NB4 (cell line): Measurements from ENCODE around the gene INAVA.

Experiments used
- DNase-seq: peaks from one replicate; pipeline ENCODE4 v3.0.0; 2010; ENCODE audit warnings: low read depth
- H3K4me3 ChIP-seq: one replicate; pipeline ENCODE4 v1.5.1; 2011; ENCODE audit warnings: mild to moderate bottlenecking, low read depth, low read length, moderate library complexity
- MYC ChIP-seq: IDR thresholded peaks from 2 replicates; pipeline ENCODE4 v1.6.1; 2011; ENCODE audit warnings: low read depth, low read length
- POLR2A ChIP-seq: IDR thresholded peaks from 2 replicates; pipeline ENCODE4 v1.6.1; 2011; ENCODE audit warnings: mild to moderate bottlenecking; ENCODE audit not compliant: insufficient read length; ENCODE audit errors: extremely low read depth
- TF ChIP-seq, protein P1 (sequence below): IDR thresholded peaks from one replicate; pipeline ENCODE4 v1.5.1; 2012; ENCODE audit warnings: low read depth, low read length
- TF ChIP-seq, protein P2 (sequence below): IDR thresholded peaks from 2 replicates; pipeline ENCODE4 v1.6.1; 2011; ENCODE audit warnings: low read depth, low read length

Gene INAVA

GRCh38 chr1:200877839-200878551 lies 16.7 kb upstream of the INAVA start:
- no peak for TF ChIP-seq MYC
- TF ChIP-seq, protein P1, sequence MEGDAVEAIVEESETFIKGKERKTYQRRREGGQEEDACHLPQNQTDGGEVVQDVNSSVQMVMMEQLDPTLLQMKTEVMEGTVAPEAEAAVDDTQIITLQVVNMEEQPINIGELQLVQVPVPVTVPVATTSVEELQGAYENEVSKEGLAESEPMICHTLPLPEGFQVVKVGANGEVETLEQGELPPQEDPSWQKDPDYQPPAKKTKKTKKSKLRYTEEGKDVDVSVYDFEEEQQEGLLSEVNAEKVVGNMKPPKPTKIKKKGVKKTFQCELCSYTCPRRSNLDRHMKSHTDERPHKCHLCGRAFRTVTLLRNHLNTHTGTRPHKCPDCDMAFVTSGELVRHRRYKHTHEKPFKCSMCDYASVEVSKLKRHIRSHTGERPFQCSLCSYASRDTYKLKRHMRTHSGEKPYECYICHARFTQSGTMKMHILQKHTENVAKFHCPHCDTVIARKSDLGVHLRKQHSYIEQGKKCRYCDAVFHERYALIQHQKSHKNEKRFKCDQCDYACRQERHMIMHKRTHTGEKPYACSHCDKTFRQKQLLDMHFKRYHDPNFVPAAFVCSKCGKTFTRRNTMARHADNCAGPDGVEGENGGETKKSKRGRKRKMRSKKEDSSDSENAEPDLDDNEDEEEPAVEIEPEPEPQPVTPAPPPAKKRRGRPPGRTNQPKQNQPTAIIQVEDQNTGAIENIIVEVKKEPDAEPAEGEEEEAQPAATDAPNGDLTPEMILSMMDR: no peak
- TF ChIP-seq, protein P2, sequence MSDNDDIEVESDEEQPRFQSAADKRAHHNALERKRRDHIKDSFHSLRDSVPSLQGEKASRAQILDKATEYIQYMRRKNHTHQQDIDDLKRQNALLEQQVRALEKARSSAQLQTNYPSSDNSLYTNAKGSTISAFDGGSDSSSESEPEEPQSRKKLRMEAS: no peak
- no peak for TF ChIP-seq POLR2A
- DNase-seq: no peak

DNA sequence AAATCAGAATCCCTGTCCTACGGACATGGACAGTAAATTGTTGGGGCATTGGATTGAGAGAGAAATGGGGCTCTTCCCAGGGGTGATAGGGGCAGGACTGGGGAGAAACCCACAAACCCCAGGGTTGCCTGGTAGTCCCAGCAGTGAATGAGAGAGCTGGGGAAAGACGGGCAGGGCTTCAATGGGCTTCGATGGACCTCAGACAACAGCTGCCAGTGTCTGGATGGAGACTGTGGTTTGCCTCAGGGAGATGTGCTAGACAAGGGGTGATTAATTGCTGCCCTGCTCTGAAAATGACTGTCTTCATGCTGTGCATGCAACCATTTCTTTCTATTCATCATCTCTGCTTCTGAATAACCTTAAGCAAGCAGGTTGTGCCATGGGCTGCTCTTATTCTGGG lies 14.5 kb upstream of the INAVA start:
- H3K4me3 ChIP-seq: no peak overlapping the region
- TF ChIP-seq MYC (no peak), POLR2A (no peak)
- TF ChIP-seq, protein P1: no peak
- TF ChIP-seq, protein P2: no peak
- DNase-seq: no peak

More at GRCh38 chr1:200877839-200878551, 16.7 kb upstream of the INAVA start:
- H3K4me3 ChIP-seq: no peak overlapping the region

DNA sequence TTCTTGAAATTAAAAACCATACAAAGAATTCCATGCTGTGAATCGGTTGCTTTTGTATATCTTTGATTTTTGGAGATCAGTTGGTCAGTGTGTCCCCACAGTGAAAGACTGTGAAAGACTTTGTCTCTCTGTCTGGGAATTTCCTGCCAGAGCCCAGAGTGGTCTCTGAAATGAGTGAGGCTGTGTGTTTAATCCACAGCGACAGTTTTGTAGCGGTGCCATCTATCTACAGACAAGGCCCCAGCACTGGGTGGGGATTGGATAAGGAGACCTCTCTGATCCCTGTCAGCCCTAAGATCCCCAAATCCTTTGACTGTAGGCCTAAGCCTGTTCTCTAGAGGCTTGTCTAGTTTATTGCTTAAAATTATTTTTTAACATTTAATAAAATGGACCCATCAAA lies 11.6 kb upstream of the INAVA start:
- TF ChIP-seq MYC (no peak), POLR2A (no peak)
- TF ChIP-seq, protein P1: no peak
- TF ChIP-seq, protein P2: no peak
- DNase-seq: no peak
- no peak overlapping the region for H3K4me3 ChIP-seq

DNA sequence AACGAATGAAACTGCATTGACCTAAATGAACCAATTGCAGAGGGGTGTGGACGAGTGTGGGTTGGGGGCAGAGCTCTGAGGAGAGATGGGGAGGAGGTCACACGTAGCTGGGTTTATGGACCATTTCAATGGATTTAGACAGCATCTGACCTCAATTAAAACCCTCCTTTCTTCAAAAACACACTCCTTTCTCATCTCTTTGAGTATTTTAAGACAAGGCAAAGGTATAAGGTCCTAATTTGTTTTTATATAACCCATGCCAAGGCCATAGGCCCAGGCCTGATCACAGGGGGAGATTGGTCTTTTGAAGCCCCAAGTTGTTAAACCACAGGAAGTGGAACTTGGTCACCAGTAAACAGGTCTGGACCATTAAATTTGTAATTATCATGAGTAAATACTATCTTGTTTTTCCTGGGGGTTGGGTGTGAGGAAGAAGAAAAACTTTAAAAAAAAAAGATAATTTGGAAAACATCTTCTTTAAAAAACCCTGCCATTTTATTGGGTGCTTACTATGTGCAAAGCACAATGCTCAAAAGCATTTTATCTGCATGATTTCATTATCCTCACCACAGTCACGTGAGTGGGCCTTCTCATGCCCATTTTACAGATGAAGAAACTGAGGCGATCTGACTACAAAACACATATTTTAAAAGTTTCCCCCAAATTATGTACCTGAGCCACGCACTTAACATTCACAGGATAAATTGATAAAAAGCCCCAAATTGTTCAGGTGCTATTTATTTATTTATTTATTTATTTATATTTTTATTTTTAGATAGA lies 8.9 kb upstream of the INAVA start:
- TF ChIP-seq, protein P1: no peak
- TF ChIP-seq, protein P2: no peak
- TF ChIP-seq POLR2A: no peak
- no peak for TF ChIP-seq MYC
- no peak overlapping the region for H3K4me3 ChIP-seq
- no peak for DNase-seq

DNA sequence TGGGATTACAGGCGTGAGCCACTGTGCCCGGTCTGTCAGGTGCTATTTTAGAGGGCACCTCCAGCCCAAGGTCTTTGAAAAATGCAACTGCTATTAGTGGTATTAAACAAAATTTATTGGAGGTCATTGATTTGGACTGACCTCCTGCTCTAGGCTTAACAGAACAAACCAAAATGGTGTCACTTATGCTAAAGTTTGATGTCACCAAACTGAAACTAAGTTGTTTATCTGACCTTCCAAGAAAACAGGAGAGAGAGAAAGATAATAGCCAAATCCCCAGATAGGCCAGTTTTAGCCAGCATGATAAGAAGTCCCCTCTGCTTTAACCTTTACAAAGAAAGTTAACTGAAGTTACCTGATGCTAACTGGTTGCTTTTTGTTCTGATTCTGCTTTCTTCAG lies 8.1 kb upstream of the INAVA start:
- no peak for DNase-seq
- no peak overlapping the region for H3K4me3 ChIP-seq
- TF ChIP-seq POLR2A (no peak), MYC (no peak)
- TF ChIP-seq, protein P2: no peak
- TF ChIP-seq, protein P1: no peak
